ENCODE data around the gene FOXP1. TPM values are rescaled to one million over a fixed set of nuclear protein-coding genes. Genes with fewer than 3 reads are reported as not detected.

The FOXP1 gene
- total RNA-seq, 1 experiment from 2014 or later: 75.3 TPM

- Histone ChIP-seq H3K9me3 (ENCODE audit: control insufficient read depth, low read depth, low read length) (no peaks in the 10 kb centered on the region), H4K8ac (replicated peaks; ENCODE audit: insufficient read length, low read depth, low read length) (no peak overlapping the region), H2BK12ac (ENCODE audit: insufficient read length, low read depth, low read length) (no peak overlapping the region), H3K4ac (ENCODE audit: low read depth, low read length) (no peak overlapping the region), H2BK20ac (ENCODE audit: low read depth, low read length, poor library complexity, severe bottlenecking) (no peak overlapping the region), H3K14ac (ENCODE audit: insufficient read depth, low read length) (no peak overlapping the region), H2BK120ac (ENCODE audit: low read depth, low read length, poor library complexity, severe bottlenecking) (no peak overlapping the region), H4K5ac (ENCODE audit: insufficient read length, low read depth, low read length) (no peak overlapping the region), H3K23me2 (ENCODE audit: insufficient read length, low read depth, low read length, poor library complexity, severe bottlenecking) (no peaks in the 10 kb centered on the region), H3K4me2 (ENCODE audit: insufficient read depth, insufficient read length, low read length) (peak overlapping the region; percentile 2), H3K23ac (ENCODE audit: insufficient read length, low read depth, low read length) (no peak overlapping the region), H2BK15ac (ENCODE audit: low read depth, low read length) (no peak overlapping the region), H3K27ac (ENCODE audit: insufficient read length, low read depth, low read length) (no peak overlapping the region), H4K20me1 (ENCODE audit: control insufficient read depth, insufficient read depth, insufficient read length) (no peaks in the 10 kb centered on the region), H3K18ac (ENCODE audit: insufficient read length, low read depth, low read length) (no peak overlapping the region), H3K9ac (ENCODE audit: extremely low read depth, insufficient read length, low read length) (no peak overlapping the region), H3K56ac (ENCODE audit: insufficient read length, low read depth, low read length) (no peak overlapping the region), H3T11ph (ENCODE audit: low read length) (no peak overlapping the region), H3K79me2 (ENCODE audit: insufficient read depth, low read length) (no peaks in the 10 kb centered on the region), H3K79me1 (ENCODE audit: insufficient read depth, low read depth, low read length, poor library complexity, severe bottlenecking) (no peaks in the 10 kb centered on the region), H3K4me1 (ENCODE audit: insufficient read depth, low read length) (peaks cover 31% of the 10 kb centered on the region), H2BK5ac (ENCODE audit: insufficient read length, low read length) (no peak overlapping the region), H4K91ac (ENCODE audit: insufficient read length, low read depth, low read length) (no peak overlapping the region), H3K27me3 (ENCODE audit: insufficient read depth, low read length) (no peaks in the 10 kb centered on the region), H2AK5ac (ENCODE audit: insufficient read length, low read length) (no peak overlapping the region), H2AFZ (ENCODE audit: low read length) (no peak overlapping the region)
- Mint-ChIP-seq H3K9me3 (no peaks in the 10 kb centered on the region), H3K4me1 (peaks cover 78 to 79% of the 10 kb centered on the region in 2 experiments), H3K4me3 (peak overlapping the region in 1 of 2 experiments; percentile 27; a peak in 4 of 5 replicates), H3K27me3 (ENCODE audit: low read depth) (no peaks in the 10 kb centered on the region), H3K27ac (peak overlapping the region; percentile 31 to 89 (median 53); a peak in 6 of 7 replicates), H3K36me3 (ENCODE audit: insufficient read depth in 1 of 3, low read depth in 3 of 3) (peaks cover 0 to 25% (median 20%) of the 10 kb centered on the region in 3 experiments; a peak in 5 of 7 replicates)
- TF ChIP-seq CTCF (conservative IDR thresholded peaks at IDR 0.05): no peak
- no CpG with 5 or more reads among the region's 12 CpGs for WGBS (ENCODE audit: extremely low coverage, insufficient read length, low lambda C conversion rate)
- DNase-seq: no peak
Measured at GRCh38 chr3:71048948-71049347, 534.6 kb downstream of the FOXP1 start.

All from H9 (cell line).